ENCODE measurements around the gene RAPGEF4. TPM values are rescaled to one million over a fixed set of nuclear protein-coding genes. Genes with fewer than 3 reads are reported as not detected.

Gene RAPGEF4
- total and polyA plus RNA-seq, 2 of the 8 experiments (the other 6 are each of a cell fraction or from before 2014, with no cell fraction given) = 1.2 to 2.6 TPM

GRCh38 chr2:172901913-172902312 lies 166.3 kb downstream of the RAPGEF4 start:
- Histone ChIP-seq H4K8ac (ENCODE audit: extremely low read depth, insufficient read depth, low read length) (no peak overlapping the region), H3K79me2 (ENCODE audit: control insufficient read depth in 1 of 2, insufficient read depth in 2 of 2, low read length in 2 of 2) (no peaks in the 10 kb centered on the region), H3K79me1 (ENCODE audit: low read depth, low read length) (no peaks in the 10 kb centered on the region), H2BK5ac (ENCODE audit: low read depth, low read length) (no peak overlapping the region), H2AFZ (ENCODE audit: low read length) (no peak overlapping the region), H3K9ac (replicated peaks in 1 of 4; ENCODE audit: extremely low read depth in 1 of 4, low read depth in 3 of 4, low read length in 3 of 4) (peak overlapping the region in 1 of 4 experiments; percentile 7; a peak in 1 of 7 replicates), H4K5ac (ENCODE audit: insufficient read length, low read depth, low read length) (no peak overlapping the region), H3K23me2 (ENCODE audit: low read depth, low read length) (no peaks in the 10 kb centered on the region), H2AK5ac (ENCODE audit: low read depth, low read length) (no peak overlapping the region), H3K4me2 (ENCODE audit: insufficient read depth in 1 of 2, low read depth in 2 of 2, low read length in 2 of 2) (no peak overlapping the region), H4K20me1 (replicated peaks in 1 of 2; ENCODE audit: control insufficient read depth in 1 of 2, insufficient read depth in 2 of 2, low read length in 2 of 2) (no peaks in the 10 kb centered on the region), H2BK20ac (ENCODE audit: low read length) (no peak overlapping the region), H3K36me3 (ENCODE audit: control insufficient read depth in 2 of 4, insufficient read depth in 4 of 4, low read length in 3 of 4) (no peaks in the 10 kb centered on the region), H2BK15ac (ENCODE audit: low read length) (no peak overlapping the region), H3K27me3 (replicated peaks in 1 of 4; ENCODE audit: control insufficient read depth in 3 of 4, extremely low read depth in 1 of 4, insufficient read depth in 3 of 4, low read length in 3 of 4) (no peaks in the 10 kb centered on the region), H3K18ac (ENCODE audit: extremely low read depth, low read length) (no peak overlapping the region), H3K4me1 (replicated peaks in 1 of 4; ENCODE audit: control insufficient read depth in 3 of 4, insufficient read depth in 4 of 4, low read length in 3 of 4) (peaks cover 2 to 10% (median 3%) of the 10 kb centered on the region in 4 experiments; a peak in 6 of 7 replicates), H3K23ac (ENCODE audit: insufficient read length) (no peak overlapping the region), H4K91ac (replicated peaks; ENCODE audit: insufficient read length, low read length) (no peak overlapping the region), H2BK120ac (replicated peaks; ENCODE audit: low read depth, low read length) (no peak overlapping the region), H3K9me3 (ENCODE audit: insufficient read depth in 2 of 2, low read depth in 1 of 2, low read length in 1 of 2) (no peaks in the 10 kb centered on the region), H2BK12ac (ENCODE audit: low read depth, low read length) (no peak overlapping the region), H3K4ac (replicated peaks; ENCODE audit: insufficient read length, low read depth, low read length) (no peak overlapping the region), H3K14ac (ENCODE audit: insufficient read length) (no peak overlapping the region), H3K4me3 (ENCODE audit: extremely low read depth in 1 of 4, insufficient read depth in 2 of 4, low read depth in 3 of 4, low read length in 4 of 4) (no peak overlapping the region), H3K56ac (replicated peaks; ENCODE audit: insufficient read length, low read depth, low read length) (no peak overlapping the region), H3K27ac (ENCODE audit: low read depth, low read length) (no peak overlapping the region)
- POLR2A ChIA-PET (ENCODE audit: partially characterized antibody) = interaction anchor here (1.2 kb wide), 1 partner anchor 10 kb away, joined by 4 read pairs; no protein-coding TSS in a partner anchor
- DNase-seq (ENCODE audit: low read depth in 1 of 2, low spot score in 2 of 2) (no peak), FAIRE-seq (no peak)
- TF ChIP-seq KDM4A (IDR thresholded peaks at IDR 0.05; ENCODE audit: low read depth, low read length, severe bottlenecking) = no peak
- no peak for TF ChIP-seq KDM1A (IDR thresholded peaks at IDR 0.05; ENCODE audit: borderline replicate concordance, low read length)
- no peak for TF ChIP-seq JUN (IDR thresholded peaks at IDR 0.05; ENCODE audit: low read depth, low read length)
- TF ChIP-seq TEAD4 (IDR thresholded peaks at IDR 0.05; ENCODE audit: low read depth, low read length) = peak; percentile 68
- no peak for TF ChIP-seq JUND (IDR thresholded peaks at IDR 0.05; ENCODE audit: low read length)
- TF ChIP-seq ATF3 (IDR thresholded peaks at IDR 0.05; ENCODE audit: insufficient read depth, low read depth, low read length) = no peak
- CTCF ChIA-PET (ENCODE audit: partially characterized antibody) = interaction anchor here (0.7 to 1.2 kb wide), 5 partner anchors 16 to 1433 kb away, joined by 3 to 4 read pairs (median 4); partner anchors contain the start of gene SP9
- WGBS, 2 experiments (ENCODE audit: extremely low coverage in 1 of 2, insufficient coverage in 1 of 2, insufficient read length in 1 of 2, insufficient replicate concordance in 2 of 2, low coverage in 1 of 2, low lambda C conversion rate in 2 of 2, missing lambda C conversion rate in 1 of 2) = 75% methylated on average over 4 of the region's 4 CpGs; no CpG with 5 or more reads in 1 of the 2 experiments

All from H1 (cell line).